T-helper 1 cell treated with Interleukin-12 subunit alpha and Interleukin-12 subunit beta and Interleukin-4 antibody, amounts not matched to agents 30 μg/mL and 1 μg/mL, for 36 hours (primary cell): Measurements from ENCODE around the gene TTC1.
"Not testable (repeated sequence)": the region's sequence is repeated elsewhere in the genome, so short reads cannot be mapped to it uniquely, and the experiment has no call there.

Source experiments
- H3K27ac Mint-ChIP-seq: one replicate; pipeline ENCODE4 v1.8.0; 2021; ENCODE audit warnings: mild to moderate bottlenecking, mixed read lengths
- H3K27me3 Mint-ChIP-seq: one replicate; pipeline ENCODE4 v1.8.0; 2021; ENCODE audit warnings: low read depth, mixed read lengths
- H3K36me3 Mint-ChIP-seq: one replicate; pipeline ENCODE4 v1.8.0; 2021; ENCODE audit warnings: low read depth, mixed read lengths
- H3K4me1 Mint-ChIP-seq: one replicate; pipeline ENCODE4 v1.8.0; 2021; ENCODE audit warnings: low read depth, mixed read lengths
- H3K4me3 Mint-ChIP-seq: one replicate; pipeline ENCODE4 v1.8.0; 2021; ENCODE audit warnings: mild to moderate bottlenecking, moderate library complexity, mixed read lengths
- H3K9me3 Mint-ChIP-seq: one replicate; pipeline ENCODE4 v1.8.0; 2021; ENCODE audit warnings: mixed read lengths

Gene TTC1

GRCh38 chr5:160044391-160044804 lies 35.5 kb downstream of the TTC1 start:
- no peak overlapping the region for H3K27ac Mint-ChIP-seq
- peaks cover 19% of the 10 kb centered on the region for H3K36me3 Mint-ChIP-seq
- no peaks in the 10 kb centered on the region for H3K27me3 Mint-ChIP-seq
- H3K9me3 Mint-ChIP-seq: no peaks in the 10 kb centered on the region
- no peaks in the 10 kb centered on the region for H3K4me1 Mint-ChIP-seq
- no peak overlapping the region for H3K4me3 Mint-ChIP-seq

DNA sequence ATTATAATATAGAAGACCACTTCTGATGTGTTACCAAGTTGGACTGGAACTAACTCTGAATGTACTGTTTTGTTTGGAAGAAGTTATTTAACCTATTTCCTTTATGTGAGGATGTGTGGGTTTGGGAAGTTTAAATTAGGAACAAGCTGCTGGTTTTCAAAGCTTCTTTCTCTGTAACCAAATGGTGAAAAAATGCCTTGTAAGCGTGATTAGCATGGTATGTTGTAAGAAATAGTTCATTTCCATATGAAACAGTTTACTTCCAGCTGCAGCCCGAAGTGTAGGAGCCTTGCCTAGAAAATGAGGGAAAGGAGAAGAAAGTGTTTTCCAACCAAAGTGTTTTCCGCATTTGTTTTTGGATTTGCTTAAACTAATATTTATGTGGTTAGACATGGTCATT lies 36.0 kb downstream of the TTC1 start:
- H3K36me3 Mint-ChIP-seq: peaks cover 24% of the 10 kb centered on the region
- H3K27ac Mint-ChIP-seq: no peak overlapping the region
- no peaks in the 10 kb centered on the region for H3K9me3 Mint-ChIP-seq
- H3K4me1 Mint-ChIP-seq: no peaks in the 10 kb centered on the region
- H3K27me3 Mint-ChIP-seq: no peaks in the 10 kb centered on the region
- H3K4me3 Mint-ChIP-seq: no peak overlapping the region

DNA sequence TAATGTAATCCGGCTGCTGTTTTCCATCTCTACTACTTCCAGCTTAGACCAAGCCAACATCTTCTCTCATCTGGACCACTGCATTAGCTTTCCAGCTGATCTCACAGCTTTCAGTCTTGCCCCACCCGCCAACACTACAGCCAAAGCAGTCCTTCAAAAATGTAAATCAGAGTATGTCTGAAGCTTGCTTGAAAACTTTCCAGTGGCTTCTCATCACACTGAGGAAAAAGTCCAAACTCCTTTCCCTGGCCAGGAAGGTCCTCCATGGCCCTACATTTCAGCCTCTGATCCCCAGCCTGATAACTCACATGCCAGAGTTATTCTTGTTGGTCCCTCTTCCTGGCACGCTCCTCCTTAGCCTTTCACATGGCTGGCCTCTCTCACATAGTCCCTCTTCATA lies 38.5 kb downstream of the TTC1 start:
- Mint-ChIP-seq H3K27me3 (no peaks in the 10 kb centered on the region), H3K36me3 (peaks cover 34% of the 10 kb centered on the region), H3K9me3 (no peaks in the 10 kb centered on the region), H3K4me3 (no peak overlapping the region), H3K27ac (no peak overlapping the region), H3K4me1 (no peaks in the 10 kb centered on the region)

DNA sequence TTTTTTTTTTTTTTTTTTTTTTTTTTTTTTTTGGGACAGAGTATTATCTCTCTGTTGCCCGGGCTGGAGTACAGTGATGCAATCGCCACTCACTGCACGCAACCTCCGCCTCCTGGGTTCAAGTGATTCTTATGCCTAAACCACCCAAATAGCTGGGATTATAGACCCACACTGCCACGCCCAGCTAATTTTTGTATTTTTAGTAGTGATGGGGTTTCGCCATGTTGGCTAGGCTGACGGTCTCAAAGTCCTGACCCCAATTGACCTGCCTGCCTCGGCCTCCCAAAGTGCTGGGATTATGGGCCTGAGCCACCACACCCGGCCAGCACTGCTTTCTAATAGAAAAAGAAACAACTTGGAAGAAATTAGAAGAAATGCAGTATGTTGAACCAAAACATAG lies 39.2 kb downstream of the TTC1 start:
- H3K36me3 Mint-ChIP-seq: peaks cover 38% of the 10 kb centered on the region
- no peak overlapping the region for H3K27ac Mint-ChIP-seq
- no peaks in the 10 kb centered on the region for H3K27me3 Mint-ChIP-seq
- no peaks in the 10 kb centered on the region for H3K9me3 Mint-ChIP-seq
- no peak overlapping the region for H3K4me3 Mint-ChIP-seq
- H3K4me1 Mint-ChIP-seq: no peaks in the 10 kb centered on the region

GRCh38 chr5:160049099-160049498 lies 40.2 kb downstream of the TTC1 start:
- Mint-ChIP-seq H3K4me3 (no peak overlapping the region), H3K4me1 (no peaks in the 10 kb centered on the region), H3K27ac (no peak overlapping the region), H3K27me3 (no peaks in the 10 kb centered on the region), H3K9me3 (no peaks in the 10 kb centered on the region), H3K36me3 (peaks cover 38% of the 10 kb centered on the region)

DNA sequence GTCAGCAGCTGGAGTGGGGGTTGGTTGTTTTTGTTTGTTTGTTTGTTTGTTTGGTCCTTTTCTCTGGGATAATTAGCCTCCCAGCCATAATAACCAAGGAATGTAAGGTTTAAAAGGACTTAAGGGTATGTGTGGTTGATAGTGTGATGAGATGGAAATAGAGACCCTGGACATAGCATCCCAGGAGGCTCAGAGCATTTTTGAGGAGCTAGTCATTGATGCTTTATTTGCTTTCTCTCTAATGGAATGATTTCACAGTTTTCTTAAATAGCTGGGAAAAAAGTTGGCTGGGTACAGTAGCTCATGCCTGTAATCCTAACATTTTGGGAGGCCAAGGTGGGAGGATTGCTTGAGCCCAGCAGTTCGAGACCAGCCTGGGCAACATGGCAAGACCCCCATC lies 45.1 kb downstream of the TTC1 start:
- Mint-ChIP-seq H3K4me3 (no peak overlapping the region), H3K36me3 (peaks cover 43% of the 10 kb centered on the region), H3K9me3 (no peaks in the 10 kb centered on the region), H3K4me1 (no peaks in the 10 kb centered on the region), H3K27ac (no peak overlapping the region), H3K27me3 (no peaks in the 10 kb centered on the region)

GRCh38 chr5:160054831-160055230 lies 45.9 kb downstream of the TTC1 start:
- Mint-ChIP-seq H3K4me3 (no peak overlapping the region), H3K36me3 (peaks cover 38% of the 10 kb centered on the region), H3K9me3 (no peaks in the 10 kb centered on the region), H3K4me1 (no peaks in the 10 kb centered on the region), H3K27ac (no peak overlapping the region), H3K27me3 (no peaks in the 10 kb centered on the region)

DNA sequence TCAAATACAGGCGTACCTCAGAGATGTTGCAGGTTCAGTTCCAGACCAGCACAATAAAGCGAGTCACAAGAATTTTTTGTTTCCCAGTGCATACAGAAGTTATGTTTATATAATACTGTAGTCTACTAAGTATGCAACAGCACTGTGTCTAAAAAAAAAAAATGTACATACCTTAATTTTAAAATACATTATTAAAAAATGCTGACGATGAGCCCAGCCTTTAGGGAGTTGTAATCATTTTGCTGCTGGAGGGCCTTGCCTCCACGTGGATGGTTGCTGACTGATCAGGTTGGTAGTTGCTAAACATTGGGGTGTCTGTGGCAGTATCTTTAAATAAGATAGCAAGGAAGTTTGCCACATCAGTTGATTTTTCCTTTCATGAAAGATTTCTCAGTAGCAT lies 48.3 kb downstream of the TTC1 start:
- H3K27ac Mint-ChIP-seq: no peak overlapping the region
- no peaks in the 10 kb centered on the region for H3K9me3 Mint-ChIP-seq
- H3K4me3 Mint-ChIP-seq: no peak overlapping the region
- H3K4me1 Mint-ChIP-seq: peaks cover 2% of the 10 kb centered on the region
- no peaks in the 10 kb centered on the region for H3K27me3 Mint-ChIP-seq
- H3K36me3 Mint-ChIP-seq: peaks cover 30% of the 10 kb centered on the region

GRCh38 chr5:160060001-160060400 lies 51.1 kb downstream of the TTC1 start:
- H3K9me3 Mint-ChIP-seq: no peaks in the 10 kb centered on the region
- H3K36me3 Mint-ChIP-seq: peaks cover 25% of the 10 kb centered on the region
- no peak overlapping the region for H3K4me3 Mint-ChIP-seq
- H3K4me1 Mint-ChIP-seq: peaks cover 2% of the 10 kb centered on the region
- H3K27me3 Mint-ChIP-seq: no peaks in the 10 kb centered on the region
- H3K27ac Mint-ChIP-seq: no peak overlapping the region

DNA sequence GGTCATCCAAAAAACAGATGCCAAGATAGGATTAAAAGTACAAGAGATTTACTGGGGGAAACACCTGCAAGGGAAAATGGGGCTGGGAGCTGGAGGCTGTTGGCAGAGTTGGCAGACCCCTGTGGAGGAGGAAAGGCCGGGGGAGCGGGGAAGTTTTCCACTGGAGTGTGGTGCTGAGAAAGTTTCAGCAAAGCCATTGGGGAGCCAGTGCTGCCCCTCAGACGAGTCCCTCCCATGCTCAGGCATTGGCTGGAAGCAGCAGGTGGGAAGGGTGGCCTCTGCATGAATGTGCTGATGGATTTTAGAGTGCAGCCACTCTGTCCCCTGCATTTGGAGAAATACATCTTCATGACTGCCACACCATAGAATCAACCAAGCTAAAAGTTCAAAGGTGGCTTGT lies 52.8 kb downstream of the TTC1 start:
- Mint-ChIP-seq H3K27me3 (no peaks in the 10 kb centered on the region), H3K4me1 (peaks cover 2% of the 10 kb centered on the region), H3K4me3 (no peak overlapping the region), H3K36me3 (peaks cover 17% of the 10 kb centered on the region), H3K27ac (no peak overlapping the region), H3K9me3 (no peaks in the 10 kb centered on the region)

DNA sequence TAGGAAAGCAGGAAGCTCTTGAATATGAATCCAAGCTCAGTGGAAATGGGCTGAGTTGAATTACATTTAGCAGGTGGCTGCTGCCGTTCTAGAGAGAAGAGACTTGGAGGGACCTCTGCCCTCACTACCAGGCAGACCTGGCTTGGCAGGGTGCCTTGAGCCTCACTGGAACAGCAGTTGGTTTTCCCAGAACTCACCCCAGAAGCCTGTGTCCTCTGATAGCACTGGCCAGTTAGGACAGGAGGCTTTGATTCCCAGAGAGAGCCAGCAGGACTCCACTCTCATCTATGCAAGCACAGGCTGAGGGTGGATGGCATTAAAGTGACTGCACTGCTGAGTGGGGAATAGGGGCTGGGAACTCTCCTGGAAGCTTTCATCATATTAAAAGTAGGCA lies 55.5 kb downstream of the TTC1 start:
- H3K36me3 Mint-ChIP-seq: peaks cover 17% of the 10 kb centered on the region
- H3K27ac Mint-ChIP-seq: no peak overlapping the region
- no peaks in the 10 kb centered on the region for H3K9me3 Mint-ChIP-seq
- no peaks in the 10 kb centered on the region for H3K27me3 Mint-ChIP-seq
- peaks cover 2% of the 10 kb centered on the region for H3K4me1 Mint-ChIP-seq
- no peak overlapping the region for H3K4me3 Mint-ChIP-seq

GRCh38 chr5:160064995-160065614 lies 56.2 kb downstream of the TTC1 start:
- peaks cover 18% of the 10 kb centered on the region for H3K36me3 Mint-ChIP-seq
- no peak overlapping the region for H3K4me3 Mint-ChIP-seq
- no peaks in the 10 kb centered on the region for H3K9me3 Mint-ChIP-seq
- no peaks in the 10 kb centered on the region for H3K27me3 Mint-ChIP-seq
- peaks cover 2% of the 10 kb centered on the region for H3K4me1 Mint-ChIP-seq
- H3K27ac Mint-ChIP-seq: no peak overlapping the region

GRCh38 chr5:160069120-160069519 lies 60.2 kb downstream of the TTC1 start:
- not testable (repeated sequence) for H3K27me3 Mint-ChIP-seq, H3K27ac Mint-ChIP-seq, H3K36me3 Mint-ChIP-seq, H3K9me3 Mint-ChIP-seq, H3K4me1 Mint-ChIP-seq, H3K4me3 Mint-ChIP-seq

GRCh38 chr5:160071516-160071915 lies 62.6 kb downstream of the TTC1 start:
- Mint-ChIP-seq H3K27ac (no peak overlapping the region), H3K4me3 (no peak overlapping the region), H3K27me3 (no peaks in the 10 kb centered on the region), H3K9me3 (no peaks in the 10 kb centered on the region), H3K36me3 (peaks cover 5% of the 10 kb centered on the region), H3K4me1 (no peaks in the 10 kb centered on the region)

DNA sequence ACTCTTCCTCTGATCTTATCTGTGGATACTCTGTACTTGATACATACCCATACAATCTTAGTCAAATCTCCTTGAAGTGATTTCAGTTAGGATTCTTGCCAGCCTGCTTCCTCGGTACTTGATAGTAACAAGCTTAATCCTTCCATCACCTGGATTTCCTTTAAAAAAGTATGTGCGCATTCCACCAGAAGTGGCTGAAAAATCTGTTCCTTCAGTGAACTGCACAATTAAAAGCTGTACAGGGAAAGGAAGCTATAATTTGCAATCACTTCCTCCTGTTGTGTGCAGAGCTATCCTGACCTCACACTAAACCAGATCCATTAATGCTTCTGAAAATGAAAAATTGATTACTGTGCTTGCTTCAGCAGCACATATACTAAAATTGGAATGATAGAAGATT lies 63.0 kb downstream of the TTC1 start:
- Mint-ChIP-seq H3K9me3 (no peaks in the 10 kb centered on the region), H3K27ac (no peak overlapping the region), H3K4me1 (no peaks in the 10 kb centered on the region), H3K27me3 (no peaks in the 10 kb centered on the region), H3K4me3 (no peak overlapping the region), H3K36me3 (peaks cover 5% of the 10 kb centered on the region)

DNA sequence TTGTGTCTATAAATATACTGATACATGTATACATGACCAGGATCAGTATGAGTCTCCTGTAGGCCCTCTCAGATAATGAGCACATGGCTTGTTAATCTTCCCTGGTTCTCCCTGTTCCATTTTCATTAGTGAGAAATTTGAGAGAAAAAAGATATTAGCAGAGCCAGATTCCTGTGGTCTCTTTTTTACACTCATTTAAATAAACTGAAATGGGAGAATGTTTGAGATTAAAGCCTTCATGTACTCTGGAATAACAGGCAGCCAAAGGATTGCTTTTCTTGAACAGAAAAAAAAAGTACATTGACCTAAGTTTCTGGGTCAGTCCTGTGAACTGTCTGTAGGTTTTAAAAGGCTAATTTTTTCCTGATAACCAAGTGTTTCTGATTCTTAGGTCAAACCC lies 66.1 kb downstream of the TTC1 start:
- no peak overlapping the region for H3K27ac Mint-ChIP-seq
- no peaks in the 10 kb centered on the region for H3K27me3 Mint-ChIP-seq
- H3K36me3 Mint-ChIP-seq: peaks cover 5% of the 10 kb centered on the region
- no peaks in the 10 kb centered on the region for H3K4me1 Mint-ChIP-seq
- H3K9me3 Mint-ChIP-seq: no peaks in the 10 kb centered on the region
- no peak overlapping the region for H3K4me3 Mint-ChIP-seq
